Right lobe of liver (tissue), 6 donors: ENCODE measurements around the gene PARVG. TPM values are rescaled to one million over a fixed set of nuclear protein-coding genes. Genes with fewer than 3 reads are reported as not detected.

Source experiments
- ATAC-seq, 4 donors: fragments of 200-7000 bp; cut with Tn5 transposase; one replicate each; pipeline ENCODE4 v1.9.1; 2020; ENCODE audit warnings: mild to moderate bottlenecking in 4 of 4, moderate library complexity in 4 of 4
- DNase-seq, 3 donors: peaks; one replicate each; pipeline ENCODE4 v3.0.0-alpha.2; 2020
- H3K27ac ChIP-seq, 3 donors: fragments of 200-600 bp; one replicate each; pipeline ENCODE4 v1.8.0; 2022
- H3K27me3 ChIP-seq, 2 donors: fragments of 200-600 bp; one replicate each; pipeline ENCODE4 v1.8.0; 2022
- H3K36me3 ChIP-seq, 4 donors: fragments of 200-600 bp; sonication (generic) in 1 of 4; one replicate each; pipeline versions ENCODE4 v1.5.1 to v1.8.0; 2017 to 2022; ENCODE audit warnings: control low read depth in 1 of 4
- H3K4me1 ChIP-seq, 4 donors: fragments of 200-600 bp; sonication (generic) in 1 of 4; one replicate each; pipeline versions ENCODE4 v1.5.1 to v1.8.0; 2017 to 2022; ENCODE audit warnings: control low read depth in 1 of 4
- H3K4me3 ChIP-seq, 3 donors: fragments of 200-600 bp; one replicate each; pipeline ENCODE4 v1.8.0; 2022
- H3K9me3 ChIP-seq, 4 donors: fragments of 200-600 bp; sonication (generic) in 1 of 4; one replicate each; pipeline versions ENCODE4 v1.5.1 to v1.8.0; 2017 to 2022; ENCODE audit warnings: control low read depth in 1 of 4
- CTCF ChIP-seq, 4 donors: fragments of 200-600 bp in 3 of 4; fragments of 450-650 bp in 1 of 4; IDR thresholded peaks; one replicate each; pipeline versions ENCODE4 v1.5.1 to v1.8.0; 2016 to 2022; ENCODE audit warnings: antibody characterized with exemption in 4 of 4, mild to moderate bottlenecking in 2 of 4
- POLR2A ChIP-seq: fragments of 450-650 bp; IDR thresholded peaks from one replicate; pipeline ENCODE4 v1.6.1; 2017; ENCODE audit warnings: antibody characterized with exemption, mild to moderate bottlenecking
- WGBS: methylation state at CpG from one replicate; pipeline ENCODE4 v1.1.6; 2018; ENCODE audit warnings: low coverage, low lambda C conversion rate; ENCODE audit not compliant: insufficient coverage; ENCODE audit errors: missing lambda C conversion rate; 5-methylcytosine and 5-hydroxymethylcytosine counted together
- intact Hi-C, 2 donors: fragments of 100-400 bp; cut with DNase I; formaldehyde crosslinking; loops; one replicate each; pipeline versions ENCODE4 v1.11.2 to v1.14.1; 2022
- total RNA-seq, 6 experiments: library from RNA; depleted of rRNA in 2 of 6; stranded (reverse); fragments of >200 nt in 2 of 6; fragmentation: NEBNext Ultra II Directional in 3 of 6; extraction: Animal tissue kit (Norgen Biotek cat#: 25700) in 3 of 6; gene quantifications; one replicate each; pipeline versions ENCODE4 v1.1.0 to v1.2.4, GENCODE V29; 2016 to 2023
- donor health status: DM: no; HTN: yes; CAD: no.
- donor health status: DM: no; HTN: no; CAD: no.
- donor health status: DM: no; HTN: no; CAD: no.
- donor health status: DM: no; HTN: yes; CAD: no.
- donor health status: DM: no; HTN: yes; CAD: no.

Gene PARVG
- total RNA-seq, 6 experiments from 2014 or later, result 3.7 to 10.8 (median 7.9) TPM

- intact Hi-C loops, result no loop called here
- WGBS, result 39% methylated on average over 2 of the region's 2 CpGs
- TF ChIP-seq CTCF (IDR thresholded peaks at IDR 0.05), result no peak
- TF ChIP-seq POLR2A, result no peak
- Histone ChIP-seq H3K4me1 (no peaks in the 10 kb centered on the region), H3K4me3 (no peak overlapping the region), H3K36me3 (no peaks in the 10 kb centered on the region), H3K9me3 (no peaks in the 10 kb centered on the region), H3K27ac (no peak overlapping the region), H3K27me3 (no peaks in the 10 kb centered on the region)
- DNase-seq, result no peak
- no peak for ATAC-seq
Observed at GRCh38 chr22:44194569-44194968, 13.8 kb downstream of the PARVG start.

GRCh38 chr22:44195189-44195871, 14.6 kb downstream of the PARVG start:
- DNase-seq (no peak), ATAC-seq (no peak)
- Histone ChIP-seq H3K4me3 (no peak overlapping the region), H3K27ac (no peak overlapping the region), H3K9me3 (no peaks in the 10 kb centered on the region), H3K36me3 (no peaks in the 10 kb centered on the region), H3K27me3 (no peaks in the 10 kb centered on the region), H3K4me1 (no peaks in the 10 kb centered on the region)
- TF ChIP-seq POLR2A (no peak), CTCF (IDR thresholded peaks at IDR 0.05) (no peak)
- intact Hi-C loops, result no loop called here
- WGBS, result 0% methylated on average over 1 of the region's 5 CpGs

GRCh38 chr22:44196241-44196640, 15.5 kb downstream of the PARVG start:
- Histone ChIP-seq H3K27ac (no peak overlapping the region), H3K27me3 (no peaks in the 10 kb centered on the region), H3K36me3 (no peaks in the 10 kb centered on the region), H3K4me1 (no peaks in the 10 kb centered on the region), H3K4me3 (no peak overlapping the region), H3K9me3 (no peaks in the 10 kb centered on the region)
- 20% methylated on average over 4 of the region's 9 CpGs for WGBS
- ATAC-seq (no peak), DNase-seq (no peak)
- TF ChIP-seq CTCF (IDR thresholded peaks at IDR 0.05) (no peak), POLR2A (no peak)
- intact Hi-C loops, result no loop called here

GRCh38 chr22:44196731-44197131, 16.0 kb downstream of the PARVG start:
- TF ChIP-seq CTCF (IDR thresholded peaks at IDR 0.05), result no peak
- no peak for TF ChIP-seq POLR2A
- Histone ChIP-seq H3K27me3 (no peaks in the 10 kb centered on the region), H3K27ac (no peak overlapping the region), H3K4me1 (no peaks in the 10 kb centered on the region), H3K36me3 (no peaks in the 10 kb centered on the region), H3K4me3 (no peak overlapping the region), H3K9me3 (no peaks in the 10 kb centered on the region)
- intact Hi-C loops, result no loop called here
- DNase-seq (no peak), ATAC-seq (no peak)
- WGBS, result 75% methylated on average over 4 of the region's 10 CpGs
